GM12892 (cell line): ENCODE results near the gene MRPS6.

ENCODE experiments used
- POLR2A ChIP-seq: IDR thresholded peaks from 2 replicates; pipeline ENCODE4 v1.6.1; 2011; ENCODE audit warnings: low read depth, low read length, control low read depth
- POLR2AphosphoS5 ChIP-seq: IDR thresholded peaks from 2 replicates; pipeline ENCODE4 v1.6.1; 2011; ENCODE audit warnings: low read depth, low read length, control low read depth
- TAF1 ChIP-seq: IDR thresholded peaks from 2 replicates; pipeline ENCODE4 v1.6.1; 2011; ENCODE audit warnings: low read depth, mild to moderate bottlenecking, control low read depth, low read length, borderline replicate concordance

GRCh38 chr21:34082769-34083168 is 9.4 kb downstream of the MRPS6 start:
- no peak for TF ChIP-seq POLR2A
- no peak for TF ChIP-seq TAF1
- TF ChIP-seq POLR2AphosphoS5, result no peak
